Psoas muscle (tissue), 8 donors: ENCODE data around the gene BDP1. TPM values are rescaled to one million over a fixed set of nuclear protein-coding genes. Genes with fewer than 3 reads are reported as not detected.

Experiments used
- ATAC-seq, 4 donors: fragments of 200-7000 bp; cut with Tn5 transposase; one replicate each; pipeline ENCODE4 v1.9.1; 2020; ENCODE audit warnings: moderate library complexity in 3 of 4, mild to moderate bottlenecking in 2 of 4
- DNase-seq, 2 donors: peaks; one replicate each; pipeline ENCODE4 v3.0.0-alpha.2; 2020
- H3K27ac ChIP-seq: fragments of 200-600 bp; one replicate; pipeline ENCODE4 v1.8.0; 2022
- H3K27me3 ChIP-seq, 3 donors: fragments of 200-600 bp in 1 of 3; one replicate each; pipeline versions ENCODE4 v1.6.1 to v1.8.0; 2013 to 2022; ENCODE audit warnings: low read length in 2 of 3, mild to moderate bottlenecking in 2 of 3, moderate library complexity in 1 of 3; ENCODE audit not compliant: insufficient read depth in 3 of 3
- H3K36me3 ChIP-seq, 2 donors: fragments of 200-600 bp in 1 of 2; one replicate each; pipeline versions ENCODE4 v1.6.1 to v1.8.0; 2013 to 2022; ENCODE audit warnings: low read depth in 1 of 2, mild to moderate bottlenecking in 1 of 2, moderate library complexity in 1 of 2; ENCODE audit not compliant: insufficient read depth in 1 of 2
- H3K4me1 ChIP-seq: fragments of 200-600 bp; one replicate; pipeline ENCODE4 v1.8.0; 2022
- H3K4me3 ChIP-seq: fragments of 200-600 bp; one replicate; pipeline ENCODE4 v1.8.0; 2022; ENCODE audit warnings: mild to moderate bottlenecking
- H3K9me3 ChIP-seq: fragments of 200-600 bp; one replicate; pipeline ENCODE4 v1.8.0; 2022
- WGBS, 3 donors: extraction: QIAGEN DNeasy Blood & Tissue Kit; methylation state at CpG; one replicate each; pipeline versions ENCODE4 v1.1.6 to v1.1.7; 2013; 5-methylcytosine and 5-hydroxymethylcytosine counted together
- intact Hi-C, 2 donors: fragments of 100-400 bp; cut with DNase I; formaldehyde crosslinking; loops; one replicate each; pipeline versions ENCODE4 v1.11.0 to v1.14.2; 2022
- polyA plus RNA-seq, 3 donors: library from polyadenylated mRNA; stranded (reverse); fragments of 200-250 nt; gene quantifications; one replicate each; pipeline ENCODE4 v1.2.3, GENCODE V29; 2013
- total RNA-seq, 4 donors: library from RNA; stranded (reverse); fragmentation: NEBNext Ultra II Directional in 2 of 4; extraction: Animal tissue kit (Norgen Biotek cat#: 25700) in 2 of 4; gene quantifications; one replicate each; pipeline versions ENCODE4 v1.2.1 to v1.2.4, GENCODE V29; 2021 to 2023
- TF ChIP-seq, protein P1 (sequence below): fragments of 200-600 bp; IDR thresholded peaks from one replicate; pipeline ENCODE4 v1.8.0; 2022; ENCODE audit warnings: antibody characterized with exemption
- donor health status: healthy with polysubstance abuse.
- donor health status: DM: no; HTN: no; CAD: no; lungs with moderate emphysema.
- donor health status: Bipolar disorder and iron deficiency.
- donor health status: healthy.
- donor health status: DM: yes; HTN: yes; CAD: no.
- donor health status: DM: no; HTN: no; CAD: no.
- donor health status: DM: no; HTN: no; CAD: no.
- donor health status: DM: yes; HTN: yes; CAD: no.

Gene BDP1
- total and polyA plus RNA-seq, 7 donors = 5.5 to 17.7 (median 11.5) TPM

DNA sequence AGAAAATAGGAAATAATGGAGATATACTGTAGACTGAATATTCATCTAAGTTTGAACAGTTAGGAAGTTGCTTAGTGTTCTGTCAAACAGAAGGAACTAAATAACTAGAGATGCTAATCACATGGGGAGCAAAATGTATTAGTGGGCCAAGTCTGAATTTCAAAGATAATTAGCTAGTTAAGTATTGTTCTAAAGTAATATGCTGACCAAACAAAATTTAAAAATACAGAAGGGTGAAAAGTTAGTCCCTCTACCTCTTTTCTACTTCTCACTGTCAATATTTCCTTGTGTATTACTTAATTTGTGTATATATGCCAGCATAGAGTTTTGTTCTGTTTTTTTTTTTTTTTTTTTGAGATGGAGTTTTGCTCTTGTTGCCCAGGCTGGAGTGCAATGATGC lies 135.6 kb downstream of the BDP1 start:
- Histone ChIP-seq H3K4me3 (no peak overlapping the region), H3K36me3 (peaks cover 0 to 21% of the 10 kb centered on the region in 2 donors), H3K27me3 (no peaks in the 10 kb centered on the region), H3K27ac (no peak overlapping the region), H3K4me1 (peaks cover 14% of the 10 kb centered on the region), H3K9me3 (no peaks in the 10 kb centered on the region)
- DNase-seq = no peak
- ATAC-seq = no peak
- intact Hi-C loops = no loop called here
- TF ChIP-seq, protein P1, sequence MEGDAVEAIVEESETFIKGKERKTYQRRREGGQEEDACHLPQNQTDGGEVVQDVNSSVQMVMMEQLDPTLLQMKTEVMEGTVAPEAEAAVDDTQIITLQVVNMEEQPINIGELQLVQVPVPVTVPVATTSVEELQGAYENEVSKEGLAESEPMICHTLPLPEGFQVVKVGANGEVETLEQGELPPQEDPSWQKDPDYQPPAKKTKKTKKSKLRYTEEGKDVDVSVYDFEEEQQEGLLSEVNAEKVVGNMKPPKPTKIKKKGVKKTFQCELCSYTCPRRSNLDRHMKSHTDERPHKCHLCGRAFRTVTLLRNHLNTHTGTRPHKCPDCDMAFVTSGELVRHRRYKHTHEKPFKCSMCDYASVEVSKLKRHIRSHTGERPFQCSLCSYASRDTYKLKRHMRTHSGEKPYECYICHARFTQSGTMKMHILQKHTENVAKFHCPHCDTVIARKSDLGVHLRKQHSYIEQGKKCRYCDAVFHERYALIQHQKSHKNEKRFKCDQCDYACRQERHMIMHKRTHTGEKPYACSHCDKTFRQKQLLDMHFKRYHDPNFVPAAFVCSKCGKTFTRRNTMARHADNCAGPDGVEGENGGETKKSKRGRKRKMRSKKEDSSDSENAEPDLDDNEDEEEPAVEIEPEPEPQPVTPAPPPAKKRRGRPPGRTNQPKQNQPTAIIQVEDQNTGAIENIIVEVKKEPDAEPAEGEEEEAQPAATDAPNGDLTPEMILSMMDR = no peak

DNA sequence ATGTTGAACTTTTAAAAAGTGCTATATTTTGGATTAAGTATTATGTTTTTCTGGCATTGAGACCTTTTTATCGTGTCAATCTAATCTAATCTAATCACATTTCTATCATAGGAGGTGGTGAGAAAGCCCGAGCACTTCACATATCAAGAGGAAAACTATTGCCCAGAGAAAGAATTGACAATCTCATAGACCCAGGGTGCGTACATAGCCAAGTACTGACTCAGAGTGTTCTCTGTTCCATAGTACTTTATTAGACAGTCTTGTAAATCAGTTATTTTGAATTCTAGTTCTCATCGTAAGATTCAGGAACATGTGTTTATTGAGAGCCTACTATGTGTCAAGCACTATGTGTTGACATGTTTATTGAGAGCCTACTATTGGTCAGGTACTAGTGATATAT lies 140.7 kb downstream of the BDP1 start:
- intact Hi-C loops = no loop called here
- 93 to 95% (median 94%) methylated on average over 4 of the region's 4 CpGs for whole genome bisulfite sequencing, 3 donors
- DNase-seq = no peak
- no peaks in the 10 kb centered on the region for H3K4me1 ChIP-seq
- no peak overlapping the region for H3K4me3 ChIP-seq
- H3K9me3 ChIP-seq = no peaks in the 10 kb centered on the region
- H3K27ac ChIP-seq = no peak overlapping the region
- TF ChIP-seq, protein P1 = no peak
- no peak for ATAC-seq
- peaks cover 9 to 68% of the 10 kb centered on the region in 2 donors for H3K36me3 ChIP-seq
- no peaks in the 10 kb centered on the region for H3K27me3 ChIP-seq

DNA sequence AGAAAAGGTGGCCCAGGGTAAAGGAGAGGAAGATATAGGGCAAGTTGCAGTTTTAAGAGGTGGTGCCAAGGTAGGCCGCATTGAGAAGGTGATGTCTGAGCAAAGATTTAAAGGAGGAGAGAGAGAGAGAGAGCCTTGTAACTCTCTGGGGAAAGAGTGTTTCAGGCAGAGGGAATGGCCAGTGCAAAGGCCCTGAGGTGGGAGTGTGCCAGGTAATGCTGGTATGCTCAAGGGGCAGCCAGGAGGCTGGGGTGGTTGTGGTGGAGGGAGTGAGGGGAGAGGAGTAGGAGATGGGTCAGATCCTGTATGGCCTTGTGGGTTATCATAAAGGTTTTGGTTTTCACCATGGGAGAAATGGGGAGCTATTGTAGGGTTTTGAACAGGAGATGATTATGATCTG lies 141.6 kb downstream of the BDP1 start:
- TF ChIP-seq, protein P1 = no peak
- intact Hi-C loops = no loop called here
- WGBS, 3 donors = 95 to 100% (median 98%) methylated on average over 1 of the region's 1 CpG
- ATAC-seq (no peak), DNase-seq (no peak)
- peaks cover 9 to 74% of the 10 kb centered on the region in 2 donors for H3K36me3 ChIP-seq
- H3K4me1 ChIP-seq = no peaks in the 10 kb centered on the region
- no peak overlapping the region for H3K27ac ChIP-seq
- no peak overlapping the region for H3K4me3 ChIP-seq
- no peaks in the 10 kb centered on the region for H3K27me3 ChIP-seq
- H3K9me3 ChIP-seq = no peaks in the 10 kb centered on the region

DNA sequence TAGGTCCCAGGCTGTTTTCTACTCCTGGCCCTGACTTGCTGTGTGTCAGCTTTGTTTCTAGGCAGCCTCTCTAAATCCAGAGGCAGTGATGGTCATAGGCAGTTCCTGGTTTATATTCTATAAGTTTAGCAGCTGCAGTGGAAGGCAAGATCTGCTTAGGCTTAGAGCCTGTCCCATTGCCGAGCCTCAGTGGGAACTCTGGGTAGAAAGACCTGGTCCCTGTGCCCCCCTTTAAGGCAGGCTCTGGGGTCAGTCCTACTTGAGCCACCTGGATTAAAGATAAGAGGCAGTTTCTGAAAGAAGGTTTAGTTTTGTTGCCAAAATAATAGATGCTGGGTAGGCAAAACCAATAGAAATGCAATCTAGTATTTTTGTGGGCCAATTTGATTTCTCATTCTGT lies 145.3 kb downstream of the BDP1 start:
- Histone ChIP-seq H3K27me3 (no peaks in the 10 kb centered on the region), H3K9me3 (no peaks in the 10 kb centered on the region), H3K4me3 (no peak overlapping the region), H3K4me1 (no peaks in the 10 kb centered on the region), H3K27ac (no peak overlapping the region), H3K36me3 (peaks cover 11 to 83% of the 10 kb centered on the region in 2 donors)
- ATAC-seq = no peak
- TF ChIP-seq, protein P1 = no peak
- no peak for DNase-seq
- intact Hi-C loops = no loop called here
- WGBS, 3 donors = 92 to 96% (median 95%) methylated on average over 1 of the region's 1 CpG
